Activated CD8-positive, alpha-beta T cell treated with anti-CD3 and anti-CD28 coated beads for 36 hours (primary cell): ENCODE results near the gene DCDC2B. TPM values are rescaled to one million over a fixed set of nuclear protein-coding genes. Genes with fewer than 3 reads are reported as not detected.

ENCODE experiments used
- ATAC-seq: fragments of 200-7000 bp; cut with Tn5 transposase; one replicate; pipeline ENCODE4 v1.10.0; 2021; ENCODE audit warnings: mild to moderate bottlenecking, moderate library complexity
- CTCF ChIA-PET: fragments of 350-600 bp; sonication (Branson Sonifier 250); formaldehyde crosslinking; loops from one replicate; lab custom pipeline; 2021; ENCODE audit warnings: antibody characterized with exemption; lab: Charles Lee
- POLR2A ChIA-PET: fragments of 350-600 bp; sonication (Branson Sonifier 250); formaldehyde crosslinking; loops from one replicate; lab custom pipeline; 2021; ENCODE audit warnings: antibody characterized with exemption; lab: Charles Lee
- DNase-seq: peaks from one replicate; pipeline ENCODE4 v3.0.0-alpha.2; 2020
- H3K27ac Mint-ChIP-seq: one replicate; pipeline ENCODE4 v1.8.0; 2021; ENCODE audit warnings: mild to moderate bottlenecking, mixed read lengths
- H3K27me3 Mint-ChIP-seq: one replicate; pipeline ENCODE4 v1.8.0; 2021; ENCODE audit warnings: mixed read lengths
- H3K36me3 Mint-ChIP-seq: one replicate; pipeline ENCODE4 v1.8.0; 2021; ENCODE audit warnings: low read depth, mixed read lengths
- H3K4me1 Mint-ChIP-seq: one replicate; pipeline ENCODE4 v1.8.0; 2021; ENCODE audit warnings: low read depth, mixed read lengths
- H3K4me3 Mint-ChIP-seq: one replicate; pipeline ENCODE4 v1.8.0; 2021; ENCODE audit warnings: mild to moderate bottlenecking, moderate library complexity, mixed read lengths
- H3K9me3 Mint-ChIP-seq: one replicate; pipeline ENCODE4 v1.8.0; 2021; ENCODE audit warnings: mixed read lengths
- CTCF ChIP-seq: fragments of 200-600 bp; IDR thresholded peaks from one replicate; pipeline ENCODE4 v1.8.0; 2022; ENCODE audit warnings: antibody characterized with exemption, mild to moderate bottlenecking
- intact Hi-C: fragments of 100-400 bp; cut with micrococcal nuclease; formaldehyde crosslinking; loops from one replicate; pipeline ENCODE4 v1.10.0; 2022
- total RNA-seq, 2 experiments: library from RNA; stranded (reverse); gene quantifications; one replicate each; pipeline ENCODE4 v1.2.3, GENCODE V29; 2021

DCDC2B gene
- total RNA-seq, 2 experiments from 2014 or later = not detected

- ATAC-seq = no peak
- intact Hi-C loops = no loop called here
- Mint-ChIP-seq H3K27ac (peak overlapping the region; percentile 95), H3K27me3 (no peaks in the 10 kb centered on the region), H3K4me3 (peak overlapping the region; percentile 50), H3K4me1 (peaks cover 43% of the 10 kb centered on the region), H3K9me3 (no peaks in the 10 kb centered on the region), H3K36me3 (peaks cover 16% of the 10 kb centered on the region)
- CTCF ChIA-PET = interaction anchor here (1.1 to 7.4 kb wide), 22 partner anchors 8 to 164 kb away, joined by 3 to 56 read pairs (median 6); partner anchors contain the start of genes CCDC28B, HDAC1 and IQCC
- no peak for TF ChIP-seq CTCF
- POLR2A ChIA-PET = interaction anchor here (0.7 to 9.1 kb wide), 8 partner anchors 13 to 112 kb away, joined by 3 to 93 read pairs (median 6); partner anchors contain the start of gene MARCKSL1
- no peak for DNase-seq
Measured at GRCh38 chr1:32247452-32247851, 38.6 kb downstream of the DCDC2B start.

DNA sequence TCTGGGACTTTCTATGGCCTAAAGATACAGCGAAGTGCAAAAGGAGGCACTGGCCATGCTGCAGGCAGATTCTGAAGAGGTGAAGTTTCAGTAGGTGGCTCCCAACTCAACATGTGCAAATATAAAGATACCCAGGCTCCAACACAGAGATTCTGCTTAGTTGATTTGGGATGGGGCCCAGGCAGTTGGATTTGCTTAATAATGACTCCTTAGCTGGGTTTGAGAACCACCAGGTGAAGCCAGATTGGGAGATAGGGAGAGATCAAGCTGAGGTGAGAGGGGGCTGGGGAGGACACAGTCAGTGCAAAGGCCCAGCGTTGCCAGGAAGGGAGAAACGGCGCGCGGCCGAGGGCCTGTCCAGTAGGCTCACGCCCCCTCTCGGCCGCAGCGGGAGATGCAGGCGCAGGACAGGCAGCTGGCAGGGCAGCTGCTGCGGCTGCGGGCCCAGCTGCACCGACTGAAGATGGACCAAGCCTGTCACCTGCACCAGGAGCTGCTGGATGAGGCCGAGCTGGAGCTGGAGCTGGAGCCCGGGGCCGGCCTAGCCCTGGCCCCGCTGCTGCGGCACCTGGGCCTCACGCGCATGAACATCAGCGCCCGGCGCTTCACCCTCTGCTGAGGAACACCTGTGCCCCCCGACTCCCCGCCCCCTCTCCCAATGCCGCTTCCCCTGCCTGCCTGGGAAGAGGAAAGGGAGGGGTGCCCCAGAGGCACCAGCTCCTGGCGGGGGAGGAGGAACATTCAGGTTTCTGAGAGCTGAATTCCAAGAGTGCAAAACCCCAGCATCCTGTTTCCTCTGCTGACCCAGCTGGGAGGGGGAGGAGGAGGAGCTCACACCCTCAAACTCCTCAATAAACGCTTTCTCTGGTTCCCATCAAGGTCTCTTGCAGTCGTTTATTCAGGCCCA lies 39.3 kb downstream of the DCDC2B start:
- ATAC-seq = peak; percentile 21
- ChIA-PET POLR2A (interaction anchor here (0.6 to 9.1 kb wide), 15 partner anchors 8 to 112 kb away, joined by 3 to 93 read pairs (median 8); partner anchors contain the start of genes HDAC1, MARCKSL1 and TXLNA), CTCF (interaction anchor here (0.6 to 7.4 kb wide), 45 partner anchors 8 to 175 kb away, joined by 3 to 56 read pairs (median 4); partner anchors contain the start of genes CCDC28B, DCDC2B, HDAC1 and IQCC)
- H3K4me1 Mint-ChIP-seq = peaks cover 41% of the 10 kb centered on the region
- H3K27me3 Mint-ChIP-seq = no peaks in the 10 kb centered on the region
- peak; percentile 96 for TF ChIP-seq CTCF
- peak overlapping the region; percentile 50 for H3K4me3 Mint-ChIP-seq
- H3K9me3 Mint-ChIP-seq = no peaks in the 10 kb centered on the region
- peaks cover 24% of the 10 kb centered on the region for H3K36me3 Mint-ChIP-seq
- peak overlapping the region; percentile 99 for H3K27ac Mint-ChIP-seq
- intact Hi-C loops = no loop called here
- peak; percentile 92 for DNase-seq

DNA sequence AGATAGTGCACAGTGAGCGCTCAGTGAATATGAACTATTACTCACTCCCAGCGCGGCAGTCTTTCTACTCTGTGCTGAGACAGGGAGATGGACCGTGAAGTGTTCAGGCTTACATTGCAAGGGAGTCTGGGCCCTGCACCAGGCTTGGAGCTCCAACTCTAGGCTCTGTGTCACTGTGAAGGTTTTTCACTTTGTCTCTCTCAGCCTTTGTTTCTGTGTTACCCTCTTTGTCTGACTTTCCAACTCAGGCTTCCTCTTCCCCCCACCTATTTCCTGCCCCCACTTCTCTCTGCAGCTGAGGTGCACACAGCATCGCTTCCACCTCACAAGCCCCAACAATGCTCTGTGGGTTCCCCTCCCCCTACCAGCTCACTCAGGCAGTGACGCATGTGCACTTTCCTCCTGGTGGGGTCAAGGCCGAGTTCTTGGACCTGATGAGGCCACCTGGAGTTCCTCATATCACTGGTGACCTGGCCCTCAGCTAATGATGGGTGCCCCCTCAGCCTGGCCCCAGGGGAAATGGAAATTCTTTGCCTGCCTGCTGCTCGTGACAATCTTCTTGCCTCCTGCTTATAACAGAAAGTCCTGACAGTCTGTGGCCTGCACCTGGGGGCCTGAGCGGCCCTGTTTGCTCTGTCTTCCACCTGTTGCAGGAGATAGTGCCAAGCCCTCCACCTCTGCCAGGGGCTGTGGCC lies 41.1 kb downstream of the DCDC2B start:
- H3K9me3 Mint-ChIP-seq = no peaks in the 10 kb centered on the region
- POLR2A ChIA-PET = interaction anchor here (0.6 to 9.1 kb wide), 32 partner anchors 9 to 316 kb away, joined by 3 to 93 read pairs (median 5); partner anchors contain the start of genes BSDC1, CCDC28B, HDAC1 and MARCKSL1
- H3K4me1 Mint-ChIP-seq = peaks cover 48% of the 10 kb centered on the region
- no peak for TF ChIP-seq CTCF
- H3K27me3 Mint-ChIP-seq = no peaks in the 10 kb centered on the region
- peak overlapping the region; percentile 100 for H3K4me3 Mint-ChIP-seq
- CTCF ChIA-PET = interaction anchor here (1.2 to 7.4 kb wide), 12 partner anchors 7 to 139 kb away, joined by 3 to 56 read pairs (median 8); partner anchors contain the start of genes HDAC1, MARCKSL1 and TXLNA
- intact Hi-C loops = no loop called here
- H3K36me3 Mint-ChIP-seq = peaks cover 36% of the 10 kb centered on the region
- H3K27ac Mint-ChIP-seq = peak overlapping the region; percentile 99
- DNase-seq (peak; percentile 94), ATAC-seq (peak; percentile 70)

GRCh38 chr1:32250893-32251716 lies 42.2 kb downstream of the DCDC2B start, which contains the start of gene LCK:
Gene LCK, plus strand, starts transcription at chr1:32251265. Its CDS starts 23,065 bp downstream, at chr1:32274330.
- Mint-ChIP-seq H3K36me3 (peaks cover 42% of the 10 kb centered on the region), H3K9me3 (no peaks in the 10 kb centered on the region), H3K4me3 (peak within 1 kb of the TSS; percentile 100), H3K4me1 (peaks cover 53% of the 10 kb centered on the region), H3K27ac (peak within 1 kb of the TSS; percentile 99), H3K27me3 (no peaks in the 10 kb centered on the region)
- ChIA-PET CTCF (interaction anchor here (0.6 to 7.4 kb wide), 12 partner anchors 8 to 121 kb away, joined by 3 to 56 read pairs (median 4); partner anchors contain the start of genes HDAC1 and MARCKSL1), POLR2A (interaction anchor here (0.6 to 9.1 kb wide), 29 partner anchors 10 to 837 kb away, joined by 3 to 93 read pairs (median 5); partner anchors contain the start of genes BSDC1, CCDC28B, HDAC1 and MARCKSL1)
- no peak for TF ChIP-seq CTCF
- peak; percentile 91 for DNase-seq
- peak; percentile 40 for ATAC-seq
- intact Hi-C loops = no loop called here
